Stomach (tissue), 9 donors: ENCODE data around the gene PALB2. TPM values are rescaled to one million over a fixed set of nuclear protein-coding genes. Genes with fewer than 3 reads are reported as not detected.
A peak's percentile ranks its signal among the peaks of the same experiment; 100 is the strongest.

ENCODE experiments used
- DNase-seq, 2 donors: peaks; one replicate each; pipeline versions ENCODE4 v3.0.0 to v3.0.0-alpha.2; 2013 to 2019
- H3K27ac ChIP-seq, 5 donors: fragments of 200-600 bp in 4 of 5; sonication (generic) in 4 of 5; one replicate each; pipeline ENCODE4 v1.5.1; 2013 to 2019; ENCODE audit warnings: mild to moderate bottlenecking in 1 of 5, moderate library complexity in 1 of 5
- H3K27me3 ChIP-seq, 3 donors: fragments of 200-600 bp; sonication (generic); one replicate each; pipeline ENCODE4 v1.5.1; 2017 to 2019; ENCODE audit warnings: mixed run types in 1 of 3
- H3K36me3 ChIP-seq, 4 donors: fragments of 200-600 bp; sonication (generic); 1 replicate in 3 of 4; 2 replicates in 1 of 4; pipeline ENCODE4 v1.5.1; 2016 to 2019
- H3K4me1 ChIP-seq, 4 donors: fragments of 200-600 bp; sonication (generic); one replicate each; pipeline ENCODE4 v1.5.1; 2016 to 2019
- H3K4me3 ChIP-seq, 4 donors: fragments of 200-600 bp; sonication (generic) in 3 of 4; one replicate each; pipeline ENCODE4 v1.5.1; 2016 to 2019; ENCODE audit warnings: mild to moderate bottlenecking in 1 of 4
- H3K9me3 ChIP-seq, 4 donors: fragments of 200-600 bp; sonication (generic); one replicate each; pipeline ENCODE4 v1.5.1; 2016 to 2019
- EP300 ChIP-seq: sonication (generic); formaldehyde crosslinking; IDR thresholded peaks from one replicate; pipeline ENCODE4 v1.6.1; 2017; ENCODE audit warnings: antibody characterized with exemption
- POLR2A ChIP-seq, 4 donors: fragments of 450-650 bp; IDR thresholded peaks; one replicate each; pipeline ENCODE4 v1.6.1; 2016; ENCODE audit warnings: antibody characterized with exemption in 4 of 4, control low read depth in 2 of 4, mild to moderate bottlenecking in 1 of 4, moderate library complexity in 1 of 4
- POLR2AphosphoS5 ChIP-seq, 3 donors: sonication (generic); formaldehyde crosslinking; IDR thresholded peaks; one replicate each; pipeline ENCODE4 v1.6.1; 2016; ENCODE audit warnings: antibody characterized with exemption in 3 of 3
- WGBS, 5 donors: extraction: QIAGEN DNeasy Blood & Tissue Kit in 3 of 5; methylation state at CpG; one replicate each; pipeline versions ENCODE4 v1.1.5 to v1.1.7; 2013 to 2018; 5-methylcytosine and 5-hydroxymethylcytosine counted together
- intact Hi-C: fragments of 100-400 bp; cut with DNase I; formaldehyde crosslinking; loops from one replicate; pipeline ENCODE4 v1.15.1; 2023; ENCODE audit warnings: low total_unique reads
- polyA plus RNA-seq, 3 donors: library from polyadenylated mRNA; stranded (reverse); fragments of 200-250 nt; gene quantifications; one replicate each; pipeline ENCODE4 v1.2.3, GENCODE V29; 2013
- total RNA-seq, 5 donors: library from RNA; depleted of rRNA; stranded (reverse); fragments of >200 nt; gene quantifications; one replicate each; pipeline versions ENCODE4 v1.1.0 to v1.2.3, GENCODE V29; 2014 to 2016
- TF ChIP-seq, protein P1 (sequence below), 7 experiments: fragments of 450-650 bp in 4 of 7; fragments of 200-600 bp in 3 of 7; sonication (generic) in 3 of 7; IDR thresholded peaks; one replicate each; pipeline ENCODE4 v1.5.1; 2016 to 2019; ENCODE audit warnings: antibody characterized with exemption in 7 of 7, control low read depth in 2 of 7, mild to moderate bottlenecking in 1 of 7
- donor health status: healthy with polysubstance abuse.
- donor health status: Bipolar disorder and iron deficiency.
- donor health status: healthy.

The PALB2 gene
- total and polyA plus RNA-seq, 8 donors: 2.6 to 86.6 (median 12.9) TPM

DNA sequence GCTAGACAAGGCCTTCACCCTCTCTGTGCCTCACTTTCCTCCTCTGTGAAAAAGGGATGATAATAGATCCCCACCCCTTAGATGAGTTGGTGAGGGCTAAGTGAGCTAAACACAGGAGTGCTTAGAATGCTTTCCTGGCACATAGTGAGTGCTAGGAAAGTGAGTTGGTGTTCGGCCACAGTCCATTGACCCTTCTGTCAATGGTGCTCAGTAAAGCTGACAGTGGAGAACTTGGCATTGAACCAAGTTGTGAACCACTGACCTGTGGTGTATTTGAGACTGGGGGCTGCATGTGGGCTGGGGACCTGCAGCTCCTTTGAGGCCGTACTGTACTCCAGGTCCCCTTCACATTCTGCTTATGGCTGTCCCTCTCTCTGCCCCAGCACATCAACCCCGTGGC, 42.4 kb upstream of the PALB2 start:
- WGBS, 5 donors: 91 to 98% (median 92%) methylated on average over 3 of the region's 3 CpGs
- H3K9me3 ChIP-seq: no peaks in the 10 kb centered on the region
- H3K4me1 ChIP-seq: peaks cover 6 to 24% (median 14%) of the 10 kb centered on the region in 4 donors
- H3K27me3 ChIP-seq: no peaks in the 10 kb centered on the region
- H3K27ac ChIP-seq: no peak overlapping the region
- no peak for DNase-seq
- H3K36me3 ChIP-seq: peaks cover 26 to 77% (median 72%) of the 10 kb centered on the region in 4 donors
- TF ChIP-seq, protein P1, sequence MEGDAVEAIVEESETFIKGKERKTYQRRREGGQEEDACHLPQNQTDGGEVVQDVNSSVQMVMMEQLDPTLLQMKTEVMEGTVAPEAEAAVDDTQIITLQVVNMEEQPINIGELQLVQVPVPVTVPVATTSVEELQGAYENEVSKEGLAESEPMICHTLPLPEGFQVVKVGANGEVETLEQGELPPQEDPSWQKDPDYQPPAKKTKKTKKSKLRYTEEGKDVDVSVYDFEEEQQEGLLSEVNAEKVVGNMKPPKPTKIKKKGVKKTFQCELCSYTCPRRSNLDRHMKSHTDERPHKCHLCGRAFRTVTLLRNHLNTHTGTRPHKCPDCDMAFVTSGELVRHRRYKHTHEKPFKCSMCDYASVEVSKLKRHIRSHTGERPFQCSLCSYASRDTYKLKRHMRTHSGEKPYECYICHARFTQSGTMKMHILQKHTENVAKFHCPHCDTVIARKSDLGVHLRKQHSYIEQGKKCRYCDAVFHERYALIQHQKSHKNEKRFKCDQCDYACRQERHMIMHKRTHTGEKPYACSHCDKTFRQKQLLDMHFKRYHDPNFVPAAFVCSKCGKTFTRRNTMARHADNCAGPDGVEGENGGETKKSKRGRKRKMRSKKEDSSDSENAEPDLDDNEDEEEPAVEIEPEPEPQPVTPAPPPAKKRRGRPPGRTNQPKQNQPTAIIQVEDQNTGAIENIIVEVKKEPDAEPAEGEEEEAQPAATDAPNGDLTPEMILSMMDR (IDR thresholded peaks at IDR 0.05): no peak
- TF ChIP-seq POLR2A (IDR thresholded peaks at IDR 0.05) (no peak), EP300 (no peak), POLR2AphosphoS5 (IDR thresholded peaks at IDR 0.05) (no peak)
- H3K4me3 ChIP-seq: no peak overlapping the region
- intact Hi-C loops: no loop called here

- H3K27me3 ChIP-seq: no peaks in the 10 kb centered on the region
- H3K27ac ChIP-seq: no peak overlapping the region
- H3K36me3 ChIP-seq: peaks cover 13 to 64% (median 59%) of the 10 kb centered on the region in 4 donors
- intact Hi-C loops: no loop called here
- WGBS, 5 donors: 77 to 97% (median 93%) methylated on average over 1 of the region's 1 CpG
- H3K4me3 ChIP-seq: no peak overlapping the region
- H3K4me1 ChIP-seq: peaks cover 10 to 32% (median 19%) of the 10 kb centered on the region in 4 donors
- H3K9me3 ChIP-seq: no peaks in the 10 kb centered on the region
- TF ChIP-seq, protein P1 (IDR thresholded peaks at IDR 0.05): no peak
- TF ChIP-seq POLR2AphosphoS5 (IDR thresholded peaks at IDR 0.05): no peak
- no peak for TF ChIP-seq EP300
- no peak for DNase-seq
Measured at GRCh38 chr16:23682181-23682580, 41.1 kb upstream of the PALB2 start.

DNA sequence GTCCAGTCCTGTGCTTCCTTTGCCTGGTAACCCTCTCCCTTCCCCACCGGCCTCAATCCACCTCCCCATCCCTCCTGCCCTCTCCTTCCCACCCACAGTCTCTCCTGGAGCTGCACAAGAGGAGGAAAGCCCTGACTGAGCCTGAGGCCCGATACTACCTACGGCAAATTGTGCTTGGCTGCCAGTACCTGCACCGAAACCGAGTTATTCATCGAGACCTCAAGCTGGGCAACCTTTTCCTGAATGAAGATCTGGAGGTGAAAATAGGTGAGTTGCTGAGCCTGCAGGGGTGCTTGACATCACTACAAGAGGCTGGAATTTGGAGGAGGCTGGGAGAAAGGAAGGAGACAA, 38.9 kb upstream of the PALB2 start:
- Histone ChIP-seq H3K4me1 (peaks cover 10 to 32% (median 19%) of the 10 kb centered on the region in 4 donors), H3K27me3 (no peaks in the 10 kb centered on the region), H3K27ac (peak overlapping the region in 1 of 5 donors; percentile 44), H3K4me3 (peak overlapping the region in 2 of 4 donors; percentile 45 to 67), H3K36me3 (peaks cover 12 to 51% (median 46%) of the 10 kb centered on the region in 4 donors), H3K9me3 (no peaks in the 10 kb centered on the region)
- TF ChIP-seq, protein P1 (IDR thresholded peaks at IDR 0.05): no peak
- TF ChIP-seq EP300 (no peak), POLR2A (IDR thresholded peaks at IDR 0.05) (no peak)
- no peak for DNase-seq
- WGBS, 5 donors: 34 to 52% (median 41%) methylated on average over 6 of the region's 6 CpGs
- intact Hi-C loops: no loop called here

- Histone ChIP-seq H3K27me3 (no peaks in the 10 kb centered on the region), H3K4me1 (peaks cover 10 to 32% (median 19%) of the 10 kb centered on the region in 4 donors), H3K36me3 (peaks cover 12 to 51% (median 48%) of the 10 kb centered on the region in 4 donors), H3K27ac (peak overlapping the region in 2 of 5 donors; percentile 31 to 44), H3K4me3 (peak overlapping the region; percentile 45 to 67 (median 57)), H3K9me3 (no peaks in the 10 kb centered on the region)
- WGBS, 5 donors: 6 to 18% (median 11%) methylated on average over 14 to 24 of the region's 24 CpGs
- intact Hi-C loops: no loop called here
- DNase-seq: peak in 1 of 2 donors; percentile 76
- TF ChIP-seq, protein P1 (IDR thresholded peaks at IDR 0.05): no peak
- TF ChIP-seq POLR2A (IDR thresholded peaks at IDR 0.05): no peak
- TF ChIP-seq POLR2AphosphoS5 (IDR thresholded peaks at IDR 0.05): no peak
- TF ChIP-seq EP300: no peak
Measured at GRCh38 chr16:23679274-23679985, 38.3 kb upstream of the PALB2 start.
